B cell (primary cell): Measurements from ENCODE around the gene CUL9. TPM values are rescaled to one million over a fixed set of nuclear protein-coding genes. Genes with fewer than 3 reads are reported as not detected.

Experiments
- ATAC-seq: fragments of 200-7000 bp; cut with Tn5 transposase; one replicate; pipeline ENCODE4 v1.10.0; 2021; ENCODE audit warnings: low read depth, mild to moderate bottlenecking, moderate number of reproducible peaks, moderate library complexity
- CTCF ChIA-PET: fragments of 350-600 bp; sonication (Branson Sonifier 250); formaldehyde crosslinking; loops from one replicate; lab custom pipeline; 2021; ENCODE audit warnings: antibody characterized with exemption, inconsistent platforms; lab: Charles Lee
- POLR2A ChIA-PET: fragments of 350-600 bp; sonication (Branson Sonifier 250); formaldehyde crosslinking; loops from one replicate; lab custom pipeline; 2021; ENCODE audit warnings: antibody characterized with exemption; lab: Charles Lee
- DNase-seq: peaks from one replicate; pipeline ENCODE4 v3.0.0; 2013
- H2AFZ ChIP-seq: 2 replicates; pipeline ENCODE4 v1.6.1; 2012; ENCODE audit warnings: mild to moderate bottlenecking, low read depth, low read length; ENCODE audit not compliant: insufficient read depth, poor library complexity, severe bottlenecking
- H3K27ac ChIP-seq, 2 donors: 1 replicate in 1 of 2; 2 replicates in 1 of 2; pipeline ENCODE4 v1.5.1; 2012 to 2013; ENCODE audit warnings: low read length in 2 of 2, mild to moderate bottlenecking in 2 of 2, moderate library complexity in 1 of 2
- H3K27me3 ChIP-seq, 4 experiments: fragments of 200-600 bp in 1 of 4; sonication (generic) in 1 of 4; replicated peaks in 1 of 4; 1 replicate in 2 of 4; 2 replicates in 2 of 4; pipeline versions ENCODE4 v1.6.1 to v1.7.0; 2013 to 2016; ENCODE audit warnings: low read length in 3 of 4, mild to moderate bottlenecking in 2 of 4, mixed read lengths in 1 of 4, moderate library complexity in 1 of 4; ENCODE audit not compliant: insufficient read depth in 4 of 4, control insufficient read depth in 3 of 4; ENCODE audit errors: control extremely low read depth in 1 of 4
- H3K36me3 ChIP-seq, 2 experiments: replicated peaks in 1 of 2; 1 replicate in 1 of 2; 2 replicates in 1 of 2; pipeline versions ENCODE4 v1.6.1 to v1.7.1; 2013; ENCODE audit warnings: low read length in 1 of 2; ENCODE audit not compliant: insufficient read depth in 2 of 2, control insufficient read depth in 1 of 2; ENCODE audit errors: control extremely low read depth in 1 of 2, extremely low read depth in 1 of 2
- H3K4me1 ChIP-seq, 2 donors: fragments of 200-600 bp in 1 of 2; sonication (generic) in 1 of 2; 1 replicate in 1 of 2; 2 replicates in 1 of 2; pipeline versions ENCODE4 v1.5.1 to v1.6.1; 2013 to 2017; ENCODE audit warnings: low read length in 2 of 2; ENCODE audit not compliant: control insufficient read depth in 2 of 2, insufficient read depth in 2 of 2
- H3K4me2 ChIP-seq: replicated peaks from 2 replicates; pipeline ENCODE3; 2012; ENCODE audit warnings: mild to moderate bottlenecking, low read depth, low read length; ENCODE audit not compliant: poor library complexity, severe bottlenecking
- H3K4me3 ChIP-seq, 5 experiments: fragments of 200-600 bp in 1 of 5; sonication (generic) in 1 of 5; 1 replicate in 3 of 5; 2 replicates in 2 of 5; pipeline versions ENCODE4 v1.5.1 to v1.7.0; 2011 to 2016; ENCODE audit warnings: low read length in 4 of 5, mild to moderate bottlenecking in 4 of 5, low read depth in 2 of 5, control low read depth in 1 of 5, moderate library complexity in 1 of 5; ENCODE audit not compliant: insufficient read depth in 1 of 5; ENCODE audit errors: control extremely low read depth in 1 of 5, extremely low read depth in 1 of 5
- H3K79me2 ChIP-seq: fragments of 200-600 bp; sonication (generic); one replicate; pipeline ENCODE4 v1.6.0; 2016; ENCODE audit warnings: low read length; ENCODE audit not compliant: control insufficient read depth, insufficient read depth
- H3K9ac ChIP-seq: fragments of 200-600 bp; sonication (generic); 2 replicates; pipeline ENCODE4 v1.6.1; 2017; ENCODE audit warnings: mild to moderate bottlenecking, low read length, moderate library complexity
- H3K9me3 ChIP-seq, 3 donors: one replicate each; pipeline versions ENCODE4 v1.6.1 to v1.7.1; 2013; ENCODE audit warnings: low read length in 2 of 3; ENCODE audit not compliant: control insufficient read depth in 2 of 3, insufficient read depth in 1 of 3; ENCODE audit errors: control extremely low read depth in 1 of 3
- H4K20me1 ChIP-seq: 2 replicates; pipeline ENCODE4 v1.6.0; 2012; ENCODE audit warnings: mild to moderate bottlenecking, low read length; ENCODE audit not compliant: insufficient read depth, control insufficient read depth, poor library complexity, severe bottlenecking
- H3K27ac Mint-ChIP-seq: one replicate; pipeline ENCODE4 v1.8.0; 2021; ENCODE audit warnings: mixed read lengths
- H3K27me3 Mint-ChIP-seq: one replicate; pipeline ENCODE4 v1.8.0; 2021; ENCODE audit warnings: mixed read lengths
- H3K4me1 Mint-ChIP-seq: one replicate; pipeline ENCODE4 v1.8.0; 2021; ENCODE audit warnings: mixed read lengths
- H3K4me3 Mint-ChIP-seq: one replicate; pipeline ENCODE4 v1.8.0; 2021; ENCODE audit warnings: mixed read lengths
- H3K9me3 Mint-ChIP-seq: one replicate; pipeline ENCODE4 v1.8.0; 2022; ENCODE audit warnings: mixed read lengths; ENCODE audit not compliant: insufficient read depth
- CTCF ChIP-seq: fragments of 200-600 bp; IDR thresholded peaks from one replicate; pipeline ENCODE4 v1.8.0; 2022; ENCODE audit warnings: antibody characterized with exemption, mild to moderate bottlenecking
- EZH2 ChIP-seq: IDR thresholded peaks from 2 replicates; pipeline ENCODE4 v1.6.1; 2012; ENCODE audit warnings: borderline replicate concordance, low read depth, mild to moderate bottlenecking, moderate library complexity, low read length; ENCODE audit not compliant: insufficient read depth, poor library complexity, severe bottlenecking
- WGBS: methylation state at CpG from one replicate; pipeline ENCODE4 v1.1.5; 2013; ENCODE audit warnings: missing lambda C conversion rate; ENCODE audit not compliant: insufficient coverage; 5-methylcytosine and 5-hydroxymethylcytosine counted together
- intact Hi-C: fragments of 100-400 bp; cut with micrococcal nuclease; formaldehyde crosslinking; loops from one replicate; pipeline ENCODE4 v1.10.0; 2022
- polyA plus RNA-seq: library from polyadenylated mRNA; depleted of rRNA; stranded (reverse); fragments of >200 nt; gene quantifications from 2 replicates; pipeline ENCODE4 v1.2.3, GENCODE V29; 2012
- total RNA-seq, 2 donors: library from RNA; stranded (reverse); fragments of 120-200 nt in 1 of 2; gene quantifications; 1 replicate in 1 of 2; 2 replicates in 1 of 2; pipeline versions ENCODE4 v1.2.3 to v1.2.4, GENCODE V29; 2013 to 2022

The CUL9 gene
- total and polyA plus RNA-seq, 2 donors (not counting 1 experiment from before 2014, with no cell fraction given), result 98.0 to 110 TPM

- no peak for TF ChIP-seq EZH2
- no peak for TF ChIP-seq CTCF
- H3K4me3 Mint-ChIP-seq, result no peak overlapping the region
These were observed 79.2 kb downstream of the CUL9 start for GRCh38 chr6:43261198-43261597.

GRCh38 chr6:43262000-43262779, 80.2 kb downstream of the CUL9 start:
- Mint-ChIP-seq H3K4me1 (peaks cover 6% of the 10 kb centered on the region), H3K27me3 (peaks cover 4% of the 10 kb centered on the region), H3K9me3 (no peaks in the 10 kb centered on the region), H3K4me3 (no peak overlapping the region), H3K27ac (no peak overlapping the region)
- ChIA-PET CTCF (interaction anchor here (0.7 to 6.6 kb wide), 18 partner anchors 18 to 305 kb away, joined by 3 to 73 read pairs (median 6); partner anchors contain the start of gene CRIP3), POLR2A (no interaction called here)
- H3K79me2 ChIP-seq, result no peaks in the 10 kb centered on the region
- H3K4me3 ChIP-seq, result no peak overlapping the region
- no peak overlapping the region for H3K27ac ChIP-seq
- peaks cover 0 to 4% (median 0%) of the 10 kb centered on the region in 3 donors for H3K9me3 ChIP-seq
- no peak for TF ChIP-seq CTCF
- no peak for TF ChIP-seq EZH2
- DNase-seq, result no peak
- H2AFZ ChIP-seq, result no peak overlapping the region
- H3K36me3 ChIP-seq, result no peaks in the 10 kb centered on the region
- no peaks in the 10 kb centered on the region for H3K4me1 ChIP-seq
- H4K20me1 ChIP-seq, result no peaks in the 10 kb centered on the region
- ATAC-seq, result no peak
- intact Hi-C loops, result no loop called here
- peaks cover 0 to 4% (median 0%) of the 10 kb centered on the region in 4 experiments for H3K27me3 ChIP-seq
- WGBS, result 91% methylated on average over 14 of the region's 14 CpGs
- H3K4me2 ChIP-seq, result no peak overlapping the region
- H3K9ac ChIP-seq, result no peak overlapping the region

More at GRCh38 chr6:43261198-43261597, 79.2 kb downstream of the CUL9 start:
- ChIA-PET POLR2A (no interaction called here), CTCF (interaction anchor here (0.7 to 6.6 kb wide), 10 partner anchors 23 to 245 kb away, joined by 3 to 73 read pairs (median 8); partner anchors contain the start of gene CRIP3)
- peaks cover 8% of the 10 kb centered on the region for H3K27me3 Mint-ChIP-seq
- WGBS, result 97% methylated on average over 4 of the region's 5 CpGs
- H3K4me1 Mint-ChIP-seq, result peaks cover 6% of the 10 kb centered on the region
- no peaks in the 10 kb centered on the region for H3K9me3 Mint-ChIP-seq
- Histone ChIP-seq H3K4me2 (no peak overlapping the region), H3K36me3 (no peaks in the 10 kb centered on the region), H3K9ac (no peak overlapping the region), H4K20me1 (no peaks in the 10 kb centered on the region), H3K79me2 (no peaks in the 10 kb centered on the region), H3K4me1 (no peaks in the 10 kb centered on the region), H3K27ac (no peak overlapping the region), H2AFZ (no peak overlapping the region), H3K27me3 (peaks cover 0 to 6% (median 0%) of the 10 kb centered on the region in 4 experiments), H3K9me3 (peaks cover 0 to 4% (median 0%) of the 10 kb centered on the region in 3 donors), H3K4me3 (no peak overlapping the region)
- DNase-seq, result no peak
- intact Hi-C loops, result no loop called here
- no peak overlapping the region for H3K27ac Mint-ChIP-seq
- no peak for ATAC-seq
